MG63 (cell line): ENCODE data around the gene ZBTB20. TPM values are rescaled to one million over a fixed set of nuclear protein-coding genes. Genes with fewer than 3 reads are reported as not detected.

ENCODE experiments used
- DNase-seq: peaks from one replicate; pipeline ENCODE4 v3.0.0-alpha.2; 2020
- H3K27me3 ChIP-seq: fragments of 250-450 bp; sonication (Bioruptor Pico); 2 replicates; pipeline ENCODE4 v1.5.1; 2020; ENCODE audit warnings: mild to moderate bottlenecking, moderate library complexity
- H3K36me3 ChIP-seq: fragments of 250-450 bp; sonication (Bioruptor Pico); 2 replicates; pipeline ENCODE4 v1.5.1; 2020; ENCODE audit warnings: mild to moderate bottlenecking, moderate library complexity
- H3K4me3 ChIP-seq: fragments of 250-450 bp; sonication (Bioruptor Pico); 2 replicates; pipeline ENCODE4 v1.5.1; 2020; ENCODE audit warnings: mild to moderate bottlenecking, moderate library complexity
- H3K9me3 ChIP-seq: fragments of 250-450 bp; sonication (Bioruptor Pico); 2 replicates; pipeline ENCODE4 v1.5.1; 2020; ENCODE audit warnings: mild to moderate bottlenecking, moderate library complexity
- total RNA-seq: library from RNA; depleted of rRNA; stranded (reverse); fragments of >200 nt; shearing (Covaris generic); gene quantifications from 2 replicates; pipeline ENCODE4 v1.2.3, GENCODE V29; 2014; ENCODE audit warnings: low replicate concordance

ZBTB20 gene
- total RNA-seq, 1 experiment from 2014 or later = 6.5 TPM

GRCh38 chr3:114551770-114552526 is 595.1 kb downstream of the ZBTB20 start:
- DNase-seq = peak; percentile 79
- no peaks in the 10 kb centered on the region for H3K36me3 ChIP-seq
- no peaks in the 10 kb centered on the region for H3K9me3 ChIP-seq
- no peak overlapping the region for H3K4me3 ChIP-seq
- H3K27me3 ChIP-seq = no peaks in the 10 kb centered on the region

GRCh38 chr3:114550165-114550564 is 596.9 kb downstream of the ZBTB20 start:
- Histone ChIP-seq H3K9me3 (no peaks in the 10 kb centered on the region), H3K36me3 (no peaks in the 10 kb centered on the region), H3K27me3 (no peaks in the 10 kb centered on the region), H3K4me3 (no peak overlapping the region)
- DNase-seq = no peak

GRCh38 chr3:114545193-114545592 is 601.9 kb downstream of the ZBTB20 start:
- H3K27me3 ChIP-seq = no peaks in the 10 kb centered on the region
- H3K9me3 ChIP-seq = no peaks in the 10 kb centered on the region; the same call in 1 of the 2 replicates
- DNase-seq = no peak
- H3K36me3 ChIP-seq = no peaks in the 10 kb centered on the region
- no peak overlapping the region for H3K4me3 ChIP-seq

GRCh38 chr3:114542359-114542758 is 604.7 kb downstream of the ZBTB20 start:
- Histone ChIP-seq H3K9me3 (no peaks in the 10 kb centered on the region; the same call in 1 of the 2 replicates), H3K36me3 (no peaks in the 10 kb centered on the region), H3K27me3 (no peaks in the 10 kb centered on the region), H3K4me3 (no peak overlapping the region)
- no peak for DNase-seq

- Histone ChIP-seq H3K27me3 (no peaks in the 10 kb centered on the region), H3K36me3 (no peaks in the 10 kb centered on the region), H3K4me3 (no peak overlapping the region), H3K9me3 (no peaks in the 10 kb centered on the region; the same call in 1 of the 2 replicates)
- no peak for DNase-seq
Observed at GRCh38 chr3:114539525-114539924, 607.6 kb downstream of the ZBTB20 start.

- H3K36me3 ChIP-seq = no peaks in the 10 kb centered on the region
- no peaks in the 10 kb centered on the region for H3K27me3 ChIP-seq
- H3K4me3 ChIP-seq = no peak overlapping the region
- H3K9me3 ChIP-seq = no peaks in the 10 kb centered on the region; the same call in 1 of the 2 replicates
- no peak for DNase-seq
Observed at GRCh38 chr3:114538211-114538610, 608.9 kb downstream of the ZBTB20 start.

- Histone ChIP-seq H3K4me3 (no peak overlapping the region), H3K9me3 (no peaks in the 10 kb centered on the region; the same call in 1 of the 2 replicates), H3K36me3 (no peaks in the 10 kb centered on the region), H3K27me3 (no peaks in the 10 kb centered on the region)
- no peak for DNase-seq
Observed at GRCh38 chr3:114528517-114528916, 618.6 kb downstream of the ZBTB20 start.

- no peak for DNase-seq
- H3K4me3 ChIP-seq = no peak overlapping the region
- no peaks in the 10 kb centered on the region for H3K27me3 ChIP-seq
- no peaks in the 10 kb centered on the region for H3K9me3 ChIP-seq
- H3K36me3 ChIP-seq = no peaks in the 10 kb centered on the region
Observed at GRCh38 chr3:114527036-114527644, 619.9 kb downstream of the ZBTB20 start.

GRCh38 chr3:114525278-114525677 is 621.8 kb downstream of the ZBTB20 start:
- Histone ChIP-seq H3K27me3 (no peaks in the 10 kb centered on the region), H3K4me3 (no peak overlapping the region), H3K36me3 (no peaks in the 10 kb centered on the region), H3K9me3 (no peaks in the 10 kb centered on the region)
- no peak for DNase-seq

GRCh38 chr3:114519415-114519814 is 627.7 kb downstream of the ZBTB20 start:
- H3K36me3 ChIP-seq = no peaks in the 10 kb centered on the region
- no peak for DNase-seq
- H3K9me3 ChIP-seq = no peaks in the 10 kb centered on the region
- no peaks in the 10 kb centered on the region for H3K27me3 ChIP-seq
- H3K4me3 ChIP-seq = no peak overlapping the region

- H3K36me3 ChIP-seq = no peaks in the 10 kb centered on the region
- H3K27me3 ChIP-seq = no peaks in the 10 kb centered on the region
- no peak for DNase-seq
- no peaks in the 10 kb centered on the region for H3K9me3 ChIP-seq
- H3K4me3 ChIP-seq = no peak overlapping the region
Observed at GRCh38 chr3:114518206-114518808, 628.8 kb downstream of the ZBTB20 start.

- DNase-seq = no peak
- H3K27me3 ChIP-seq = no peaks in the 10 kb centered on the region
- no peak overlapping the region for H3K4me3 ChIP-seq
Observed at GRCh38 chr3:114510201-114510600, 636.9 kb downstream of the ZBTB20 start.

GRCh38 chr3:114509756-114510155 is 637.3 kb downstream of the ZBTB20 start:
- Histone ChIP-seq H3K4me3 (no peak overlapping the region), H3K36me3 (no peaks in the 10 kb centered on the region), H3K27me3 (no peaks in the 10 kb centered on the region), H3K9me3 (no peaks in the 10 kb centered on the region)
- no peak for DNase-seq

More at GRCh38 chr3:114510201-114510600, 636.9 kb downstream of the ZBTB20 start:
- Histone ChIP-seq H3K9me3 (no peaks in the 10 kb centered on the region), H3K36me3 (no peaks in the 10 kb centered on the region)

GRCh38 chr3:114508976-114509375 is 638.1 kb downstream of the ZBTB20 start:
- H3K27me3 ChIP-seq = no peaks in the 10 kb centered on the region
- 0 out of 2 replicates have a peak, but pooled peaks cover 2% of the 10 kb centered on the region for H3K9me3 ChIP-seq
- H3K4me3 ChIP-seq = no peak overlapping the region
- DNase-seq = no peak
- no peaks in the 10 kb centered on the region for H3K36me3 ChIP-seq

GRCh38 chr3:114508208-114508607 is 638.9 kb downstream of the ZBTB20 start:
- no peak for DNase-seq
- H3K27me3 ChIP-seq = no peaks in the 10 kb centered on the region
- no peaks in the 10 kb centered on the region for H3K36me3 ChIP-seq
- 0 out of 2 replicates have a peak, but pooled peaks cover 2% of the 10 kb centered on the region for H3K9me3 ChIP-seq
- no peak overlapping the region for H3K4me3 ChIP-seq

- Histone ChIP-seq H3K9me3 (0 out of 2 replicates have a peak, but pooled peaks cover 2% of the 10 kb centered on the region), H3K36me3 (no peaks in the 10 kb centered on the region), H3K4me3 (no peak overlapping the region), H3K27me3 (no peaks in the 10 kb centered on the region)
- DNase-seq = no peak
Observed at GRCh38 chr3:114506591-114507300, 640.3 kb downstream of the ZBTB20 start.
